Immature natural killer cell (primary cell): ENCODE data around the gene DGUOK. TPM values are rescaled to one million over a fixed set of nuclear protein-coding genes. Genes with fewer than 3 reads are reported as not detected.
A peak's percentile ranks its signal among the peaks of the same experiment; 100 is the strongest.

Source experiments
- DNase-seq, 3 donors: peaks; one replicate each; pipeline ENCODE4 v3.0.0; 2022; ENCODE audit warnings: mixed read lengths in 1 of 3
- H3K27ac Mint-ChIP-seq, 6 donors: one replicate each; pipeline ENCODE4 v1.8.0; 2020; ENCODE audit warnings: mixed read lengths in 6 of 6, mild to moderate bottlenecking in 5 of 6, inconsistent platforms in 4 of 6, moderate library complexity in 3 of 6
- H3K27me3 Mint-ChIP-seq, 3 donors: one replicate each; pipeline ENCODE4 v1.8.0; 2020 to 2021; ENCODE audit warnings: low read depth in 3 of 3, mild to moderate bottlenecking in 3 of 3, mixed read lengths in 3 of 3, moderate library complexity in 3 of 3, inconsistent platforms in 1 of 3
- H3K36me3 Mint-ChIP-seq, 3 donors: one replicate each; pipeline ENCODE4 v1.8.0; 2020; ENCODE audit warnings: mixed read lengths in 3 of 3, inconsistent platforms in 2 of 3, mild to moderate bottlenecking in 2 of 3
- H3K4me1 Mint-ChIP-seq, 2 donors: one replicate each; pipeline ENCODE4 v1.8.0; 2020; ENCODE audit warnings: inconsistent platforms in 2 of 2, mild to moderate bottlenecking in 2 of 2, mixed read lengths in 2 of 2, moderate library complexity in 1 of 2
- H3K4me3 Mint-ChIP-seq, 5 donors: one replicate each; pipeline ENCODE4 v1.8.0; 2020; ENCODE audit warnings: mild to moderate bottlenecking in 5 of 5, mixed read lengths in 5 of 5, inconsistent platforms in 3 of 5, moderate library complexity in 3 of 5
- H3K9me3 Mint-ChIP-seq, 6 donors: one replicate each; pipeline ENCODE4 v1.8.0; 2020; ENCODE audit warnings: mild to moderate bottlenecking in 6 of 6, mixed read lengths in 6 of 6, inconsistent platforms in 4 of 6, moderate library complexity in 3 of 6
- polyA plus RNA-seq, 3 donors: library from polyadenylated mRNA; unstranded; fragments of 300-500 nt; fragmentation: Illumina TruSeq; gene quantifications; one replicate each; pipeline ENCODE4 v1.2.3, GENCODE V29; 2021

DGUOK gene
- polyA plus RNA-seq, 3 donors from 2014 or later = 207 to 245 (median 223) TPM

GRCh38 chr2:73972846-73973245 is 46.2 kb downstream of the DGUOK start:
- DNase-seq = no peak
- Mint-ChIP-seq H3K27me3 (peaks cover 7 to 13% (median 9%) of the 10 kb centered on the region in 3 donors), H3K36me3 (no peaks in the 10 kb centered on the region), H3K4me1 (peaks cover 42 to 44% of the 10 kb centered on the region in 2 donors), H3K4me3 (no peak overlapping the region), H3K27ac (peak overlapping the region in 1 of 6 donors; percentile 17), H3K9me3 (no peaks in the 10 kb centered on the region)

DNA sequence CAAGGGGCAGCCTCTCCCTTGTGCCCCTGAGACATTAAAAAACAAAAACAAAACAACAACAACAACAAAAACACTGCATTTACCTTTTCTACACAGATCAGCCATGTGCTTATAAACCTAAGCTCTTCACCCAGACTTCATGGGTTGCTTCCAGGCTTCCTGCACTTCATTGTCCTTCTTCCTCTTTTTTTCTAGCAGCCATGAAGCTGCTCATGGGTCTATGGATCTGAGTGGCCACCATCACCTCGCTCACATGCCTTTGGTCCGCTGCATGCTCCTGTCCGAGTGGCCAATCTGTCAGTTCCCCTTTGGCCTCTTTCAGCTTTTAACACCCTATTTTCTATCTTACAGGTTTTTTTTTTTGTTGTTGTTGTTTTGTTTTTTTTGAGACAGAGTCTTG is 49.1 kb downstream of the DGUOK start:
- no peak overlapping the region for H3K27ac Mint-ChIP-seq

GRCh38 chr2:73976803-73977202 is 50.1 kb downstream of the DGUOK start:
- H3K9me3 Mint-ChIP-seq = peaks cover 0 to 1% (median 0%) of the 10 kb centered on the region in 6 donors
- no peaks in the 10 kb centered on the region for H3K36me3 Mint-ChIP-seq
- no peak for DNase-seq
- H3K27me3 Mint-ChIP-seq = peaks cover 6 to 16% (median 9%) of the 10 kb centered on the region in 3 donors
- H3K4me3 Mint-ChIP-seq = no peak overlapping the region
- H3K4me1 Mint-ChIP-seq = peaks cover 38 to 45% of the 10 kb centered on the region in 2 donors
- H3K27ac Mint-ChIP-seq = no peak overlapping the region

More for the DNA sequence above, 49.1 kb downstream of the DGUOK start:
- H3K27me3 Mint-ChIP-seq = peaks cover 6 to 15% (median 9%) of the 10 kb centered on the region in 3 donors
- H3K36me3 Mint-ChIP-seq = no peaks in the 10 kb centered on the region
- H3K4me3 Mint-ChIP-seq = no peak overlapping the region
- no peak for DNase-seq
- H3K4me1 Mint-ChIP-seq = peaks cover 39 to 45% of the 10 kb centered on the region in 2 donors
- peaks cover 0 to 1% (median 0%) of the 10 kb centered on the region in 6 donors for H3K9me3 Mint-ChIP-seq

- DNase-seq = no peak
- Mint-ChIP-seq H3K36me3 (no peaks in the 10 kb centered on the region), H3K27ac (peak overlapping the region in 1 of 6 donors; percentile 26), H3K4me3 (no peak overlapping the region), H3K27me3 (peaks cover 6 to 16% (median 9%) of the 10 kb centered on the region in 3 donors), H3K4me1 (peaks cover 32 to 40% of the 10 kb centered on the region in 2 donors), H3K9me3 (peaks cover 0 to 1% (median 0%) of the 10 kb centered on the region in 6 donors)
Measured at GRCh38 chr2:73977466-73977865, 50.8 kb downstream of the DGUOK start.

GRCh38 chr2:73979021-73979420 is 52.3 kb downstream of the DGUOK start:
- peak overlapping the region in 2 of 5 donors; percentile 16 to 51 for H3K4me3 Mint-ChIP-seq
- peaks cover 30 to 39% of the 10 kb centered on the region in 2 donors for H3K4me1 Mint-ChIP-seq
- H3K27ac Mint-ChIP-seq = peak overlapping the region in 1 of 6 donors; percentile 31
- peak in 1 of 3 donors; percentile 31 for DNase-seq
- H3K27me3 Mint-ChIP-seq = peaks cover 9 to 21% (median 13%) of the 10 kb centered on the region in 3 donors
- no peaks in the 10 kb centered on the region for H3K36me3 Mint-ChIP-seq
- peaks cover 0 to 1% (median 0%) of the 10 kb centered on the region in 6 donors for H3K9me3 Mint-ChIP-seq

- no peak for DNase-seq
- H3K27ac Mint-ChIP-seq = no peak overlapping the region
- H3K4me1 Mint-ChIP-seq = peaks cover 30 to 39% of the 10 kb centered on the region in 2 donors
- no peak overlapping the region for H3K4me3 Mint-ChIP-seq
- H3K9me3 Mint-ChIP-seq = peaks cover 0 to 1% (median 0%) of the 10 kb centered on the region in 6 donors
- peaks cover 9 to 21% (median 13%) of the 10 kb centered on the region in 3 donors for H3K27me3 Mint-ChIP-seq
- H3K36me3 Mint-ChIP-seq = no peaks in the 10 kb centered on the region
Measured at GRCh38 chr2:73979686-73980085, 53.0 kb downstream of the DGUOK start.

GRCh38 chr2:73980566-73980965 is 53.9 kb downstream of the DGUOK start:
- H3K4me3 Mint-ChIP-seq = peak overlapping the region in 2 of 5 donors; percentile 25 to 58
- no peak for DNase-seq
- no peaks in the 10 kb centered on the region for H3K36me3 Mint-ChIP-seq
- H3K4me1 Mint-ChIP-seq = peaks cover 31 to 39% of the 10 kb centered on the region in 2 donors
- H3K9me3 Mint-ChIP-seq = peaks cover 0 to 1% (median 0%) of the 10 kb centered on the region in 6 donors
- H3K27ac Mint-ChIP-seq = no peak overlapping the region
- H3K27me3 Mint-ChIP-seq = peaks cover 9 to 21% (median 13%) of the 10 kb centered on the region in 3 donors

DNA sequence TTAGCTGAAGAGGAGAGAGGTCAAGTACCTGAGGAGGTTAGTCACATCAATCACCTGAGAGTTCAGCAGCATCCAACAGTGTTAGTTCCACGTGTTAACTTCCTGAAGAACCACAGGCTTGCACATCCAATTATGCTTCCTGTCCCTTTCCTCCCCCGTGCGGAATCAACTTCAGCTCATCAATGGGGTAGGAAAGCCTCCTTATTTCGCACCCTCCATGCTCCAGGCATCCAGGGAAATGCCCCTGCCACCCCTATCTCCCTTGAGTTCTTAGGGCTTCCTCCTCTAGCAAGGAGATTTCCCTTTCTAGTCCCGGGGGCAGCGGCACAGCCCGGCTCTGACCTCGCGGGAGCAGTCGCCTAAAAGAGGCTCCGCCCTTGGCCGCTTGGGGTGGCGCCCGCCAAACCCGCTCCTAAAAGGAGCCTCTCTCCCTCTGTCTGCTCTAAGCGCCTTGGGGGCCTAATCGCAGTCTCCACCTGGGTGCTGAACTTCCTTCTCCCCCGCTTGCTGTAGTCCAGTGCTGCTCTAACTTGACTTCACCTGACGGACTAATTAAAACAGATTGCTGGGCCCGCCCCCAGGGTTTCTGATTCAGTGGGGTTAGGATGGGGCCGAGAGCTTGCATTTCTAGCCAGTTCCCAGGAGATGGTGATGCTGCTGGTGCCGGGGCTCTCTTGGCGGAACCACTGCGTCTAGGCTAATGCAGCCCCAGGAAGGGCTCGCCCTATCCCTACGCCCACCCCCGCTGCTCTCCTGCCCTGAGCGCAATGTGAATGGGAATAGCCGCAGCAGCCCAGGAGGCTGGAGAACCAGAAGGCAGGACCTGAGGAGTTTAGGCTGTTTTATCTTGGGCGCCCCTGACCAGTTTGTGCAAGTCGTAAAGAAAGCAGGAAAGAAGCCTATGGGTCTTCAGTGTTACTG is 54.7 kb downstream of the DGUOK start:
- Mint-ChIP-seq H3K9me3 (peaks cover 0 to 1% (median 0%) of the 10 kb centered on the region in 6 donors), H3K4me1 (peaks cover 38 to 45% of the 10 kb centered on the region in 2 donors), H3K27me3 (peaks cover 11 to 25% (median 15%) of the 10 kb centered on the region in 3 donors), H3K36me3 (no peaks in the 10 kb centered on the region), H3K4me3 (peak overlapping the region; percentile 25 to 68 (median 48)), H3K27ac (no peak overlapping the region)
- DNase-seq = no peak

GRCh38 chr2:73982140-73982617 is 55.5 kb downstream of the DGUOK start:
- DNase-seq = no peak
- Mint-ChIP-seq H3K4me3 (no peak overlapping the region), H3K36me3 (no peaks in the 10 kb centered on the region)

DNA sequence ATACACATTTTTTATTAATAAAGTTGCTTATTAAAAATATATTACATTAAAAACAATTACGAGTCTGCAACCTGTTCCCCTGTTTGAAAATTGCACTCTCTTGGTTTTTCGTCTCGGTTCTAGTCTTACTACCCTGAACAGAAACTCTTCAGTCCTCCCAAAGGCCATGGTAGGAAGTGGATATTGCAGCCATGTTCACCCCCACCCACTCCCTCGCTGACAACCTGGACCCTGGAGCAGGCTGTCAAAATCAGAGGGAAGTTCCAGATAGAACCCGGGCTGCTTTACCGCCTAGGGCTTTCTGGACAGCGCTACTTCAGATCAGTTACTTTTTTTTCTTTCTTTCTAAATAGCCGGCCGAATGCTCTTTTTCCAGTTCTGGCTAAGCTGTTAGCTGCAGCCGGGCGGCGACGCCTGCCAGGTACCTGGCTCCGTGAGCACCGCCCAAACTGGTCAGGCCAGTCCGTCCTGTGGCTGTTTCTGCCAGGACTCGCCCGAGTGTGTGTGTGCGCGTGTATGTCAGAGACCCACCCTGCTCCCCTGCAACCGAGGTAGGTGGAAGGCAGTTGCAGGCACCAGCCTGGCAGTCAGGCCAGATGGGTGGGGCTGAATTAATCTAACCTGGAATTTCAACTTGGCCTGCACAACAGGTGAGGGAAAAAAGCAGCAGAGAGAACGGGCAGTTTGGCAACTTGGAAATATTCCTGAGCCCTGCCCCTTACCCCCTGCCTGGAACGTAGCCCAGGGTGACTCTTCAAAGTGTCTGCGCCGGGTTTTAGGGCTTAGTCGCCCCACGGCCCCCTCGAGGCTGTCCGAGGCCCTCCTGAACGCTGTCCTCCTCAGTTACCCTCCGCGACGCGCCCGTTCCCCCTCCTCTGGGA is 56.9 kb downstream of the DGUOK start:
- Mint-ChIP-seq H3K27me3 (peaks cover 11 to 25% (median 16%) of the 10 kb centered on the region in 3 donors), H3K4me1 (peaks cover 60 to 67% of the 10 kb centered on the region in 2 donors), H3K27ac (peak overlapping the region in 5 of 6 donors; percentile 38 to 75 (median 66)), H3K36me3 (no peaks in the 10 kb centered on the region), H3K9me3 (peaks cover 0 to 1% (median 0%) of the 10 kb centered on the region in 6 donors), H3K4me3 (peak overlapping the region; percentile 71 to 82 (median 74))
- no peak for DNase-seq

More at GRCh38 chr2:73982140-73982617, 55.5 kb downstream of the DGUOK start:
- Mint-ChIP-seq H3K9me3 (peaks cover 0 to 1% (median 0%) of the 10 kb centered on the region in 6 donors), H3K27me3 (peaks cover 13 to 28% (median 16%) of the 10 kb centered on the region in 3 donors), H3K4me1 (peaks cover 47 to 54% of the 10 kb centered on the region in 2 donors), H3K27ac (peak overlapping the region in 2 of 6 donors; percentile 31 to 44)

GRCh38 chr2:73984203-73984921 is 57.7 kb downstream of the DGUOK start, which contains the start of gene TET3:
Gene TET3 (plus strand): TSS chr2:73984910. CDS start chr2:73986404, 1,494 bp downstream.
- peaks cover 3% of the 10 kb centered on the region in 3 donors for H3K36me3 Mint-ChIP-seq
- H3K27me3 Mint-ChIP-seq = peaks cover 11 to 25% (median 16%) of the 10 kb centered on the region in 3 donors
- no peaks in the 10 kb centered on the region for H3K9me3 Mint-ChIP-seq
- DNase-seq = peak; percentile 32 to 37 (median 35)
- peaks cover 59 to 67% of the 10 kb centered on the region in 2 donors for H3K4me1 Mint-ChIP-seq
- H3K27ac Mint-ChIP-seq = peak within 1 kb of the TSS; percentile 40 to 91 (median 86)
- peak within 1 kb of the TSS; percentile 78 to 87 (median 81) for H3K4me3 Mint-ChIP-seq

GRCh38 chr2:73984922-73985307 is 58.2 kb downstream of the DGUOK start:
- Mint-ChIP-seq H3K4me1 (peaks cover 60 to 67% of the 10 kb centered on the region in 2 donors), H3K36me3 (peaks cover 4 to 7% (median 5%) of the 10 kb centered on the region in 3 donors), H3K27me3 (peaks cover 11 to 24% (median 16%) of the 10 kb centered on the region in 3 donors), H3K9me3 (no peaks in the 10 kb centered on the region), H3K4me3 (no peak overlapping the region), H3K27ac (no peak overlapping the region)
- peak; percentile 74 to 78 (median 78) for DNase-seq
